Peyer's patch (tissue), 4 donors: ENCODE measurements around the gene PCDH20. TPM values are rescaled to one million over a fixed set of nuclear protein-coding genes. Genes with fewer than 3 reads are reported as not detected.

Experiments
- DNase-seq, 3 donors: peaks; one replicate each; pipeline ENCODE4 v3.0.0-alpha.2; 2017 to 2019
- H3K27ac ChIP-seq, 4 donors: fragments of 200-600 bp; sonication (generic); one replicate each; pipeline ENCODE4 v1.5.1; 2016 to 2019
- H3K27me3 ChIP-seq, 2 donors: fragments of 200-600 bp; sonication (generic); one replicate each; pipeline ENCODE4 v1.5.1; 2019
- H3K36me3 ChIP-seq, 3 donors: fragments of 200-600 bp; sonication (generic); one replicate each; pipeline ENCODE4 v1.5.1; 2016 to 2019
- H3K4me1 ChIP-seq, 4 donors: fragments of 200-600 bp; sonication (generic); one replicate each; pipeline ENCODE4 v1.5.1; 2016 to 2019
- H3K4me3 ChIP-seq, 4 donors: fragments of 200-600 bp; sonication (generic); 1 replicate in 3 of 4; 2 replicates in 1 of 4; pipeline ENCODE4 v1.5.1; 2016 to 2019; ENCODE audit warnings: mild to moderate bottlenecking in 1 of 4
- H3K9me3 ChIP-seq, 4 donors: fragments of 200-600 bp; sonication (generic); one replicate each; pipeline ENCODE4 v1.5.1; 2016 to 2019; ENCODE audit warnings: mild to moderate bottlenecking in 1 of 4
- POLR2A ChIP-seq, 2 donors: fragments of 450-650 bp; IDR thresholded peaks; one replicate each; pipeline ENCODE4 v1.5.1; 2017; ENCODE audit warnings: antibody characterized with exemption in 2 of 2, mild to moderate bottlenecking in 2 of 2, moderate library complexity in 2 of 2
- total RNA-seq, 4 donors: library from RNA; depleted of rRNA; stranded (reverse); fragments of >200 nt; gene quantifications; one replicate each; pipeline ENCODE4 v1.1.0, GENCODE V29; 2016
- TF ChIP-seq, protein P1 (sequence below), 6 experiments: fragments of 450-650 bp in 4 of 6; fragments of 200-600 bp in 2 of 6; sonication (generic) in 1 of 6; IDR thresholded peaks; one replicate each; pipeline ENCODE4 v1.5.1; 2017 to 2019; ENCODE audit warnings: antibody characterized with exemption in 6 of 6, mild to moderate bottlenecking in 3 of 6, moderate library complexity in 1 of 6

The PCDH20 gene
- total RNA-seq, 4 donors from 2014 or later = 0.35 to 1.2 (median 0.80) TPM; not detected in 1

DNA sequence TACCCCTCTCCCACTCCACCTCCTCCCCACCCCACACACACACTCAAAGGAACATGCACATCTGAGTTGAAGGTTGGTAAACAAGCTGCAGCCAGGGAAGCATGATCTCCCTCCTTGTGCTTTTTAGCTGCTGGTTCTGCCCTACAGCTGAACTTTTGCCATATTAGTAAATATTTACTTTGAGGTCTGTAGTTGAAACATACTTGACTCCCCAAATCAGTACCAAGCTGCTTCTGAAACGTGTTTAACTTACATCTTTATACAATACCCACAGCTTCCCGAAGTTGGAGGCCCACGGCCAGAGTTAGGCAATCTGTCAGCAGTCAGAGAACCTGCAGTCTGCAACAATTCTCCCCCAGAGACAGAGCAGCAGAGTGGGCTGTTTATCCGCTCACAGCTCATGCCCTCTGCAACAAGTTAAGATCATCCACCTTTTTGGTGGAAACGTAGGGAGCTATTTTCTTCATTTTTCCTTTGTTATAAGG, 1.5 kb upstream of the PCDH20 start:
- DNase-seq = no peak
- Histone ChIP-seq H3K4me3 (no peak overlapping the region), H3K4me1 (peaks cover 0 to 10% (median 0%) of the 10 kb centered on the region in 4 donors), H3K27ac (no peak overlapping the region), H3K36me3 (no peaks in the 10 kb centered on the region), H3K27me3 (no peaks in the 10 kb centered on the region), H3K9me3 (no peaks in the 10 kb centered on the region)
- TF ChIP-seq, protein P1, sequence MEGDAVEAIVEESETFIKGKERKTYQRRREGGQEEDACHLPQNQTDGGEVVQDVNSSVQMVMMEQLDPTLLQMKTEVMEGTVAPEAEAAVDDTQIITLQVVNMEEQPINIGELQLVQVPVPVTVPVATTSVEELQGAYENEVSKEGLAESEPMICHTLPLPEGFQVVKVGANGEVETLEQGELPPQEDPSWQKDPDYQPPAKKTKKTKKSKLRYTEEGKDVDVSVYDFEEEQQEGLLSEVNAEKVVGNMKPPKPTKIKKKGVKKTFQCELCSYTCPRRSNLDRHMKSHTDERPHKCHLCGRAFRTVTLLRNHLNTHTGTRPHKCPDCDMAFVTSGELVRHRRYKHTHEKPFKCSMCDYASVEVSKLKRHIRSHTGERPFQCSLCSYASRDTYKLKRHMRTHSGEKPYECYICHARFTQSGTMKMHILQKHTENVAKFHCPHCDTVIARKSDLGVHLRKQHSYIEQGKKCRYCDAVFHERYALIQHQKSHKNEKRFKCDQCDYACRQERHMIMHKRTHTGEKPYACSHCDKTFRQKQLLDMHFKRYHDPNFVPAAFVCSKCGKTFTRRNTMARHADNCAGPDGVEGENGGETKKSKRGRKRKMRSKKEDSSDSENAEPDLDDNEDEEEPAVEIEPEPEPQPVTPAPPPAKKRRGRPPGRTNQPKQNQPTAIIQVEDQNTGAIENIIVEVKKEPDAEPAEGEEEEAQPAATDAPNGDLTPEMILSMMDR (IDR thresholded peaks at IDR 0.05) = no peak
- TF ChIP-seq POLR2A (IDR thresholded peaks at IDR 0.05) = no peak

DNA sequence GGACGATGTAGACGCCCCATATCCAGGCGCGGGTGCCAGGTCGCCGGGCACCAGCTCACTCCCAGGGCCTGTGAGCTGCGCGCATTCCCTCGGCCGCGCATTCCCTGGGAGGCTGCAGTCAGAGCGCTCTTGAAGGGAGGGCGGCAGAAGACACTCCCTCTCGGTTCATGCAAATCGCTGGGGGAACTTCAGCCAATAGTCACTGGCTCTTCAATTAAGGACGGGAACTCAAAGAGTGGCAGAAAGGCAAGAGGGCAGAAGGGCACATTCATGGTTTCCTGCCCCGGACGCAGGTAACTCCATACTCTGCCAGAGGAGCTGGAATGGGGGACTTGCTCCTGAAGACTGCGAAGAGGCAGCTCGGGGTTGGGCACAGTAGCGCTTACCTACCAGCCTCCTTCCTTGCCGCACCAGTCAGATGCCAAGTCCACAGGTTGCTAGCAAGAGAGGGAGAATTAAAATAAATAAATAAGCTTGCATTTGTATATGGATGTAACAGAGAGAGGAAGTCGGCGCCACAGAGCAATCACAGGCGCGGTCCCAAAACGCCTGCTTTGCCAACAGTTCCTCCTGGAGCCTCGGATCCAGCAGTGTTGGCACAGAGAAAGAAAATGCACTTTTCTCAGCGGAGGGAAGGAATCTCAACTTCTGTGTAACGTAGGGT, 459 bp downstream of the PCDH20 start:
- no peaks in the 10 kb centered on the region for H3K9me3 ChIP-seq
- peak in 1 of 2 donors; percentile 28 for TF ChIP-seq POLR2A (IDR thresholded peaks at IDR 0.05)
- TF ChIP-seq, protein P1 (IDR thresholded peaks at IDR 0.05) = no peak
- no peaks in the 10 kb centered on the region for H3K27me3 ChIP-seq
- no peaks in the 10 kb centered on the region for H3K36me3 ChIP-seq
- no peak overlapping the region for H3K27ac ChIP-seq
- peak overlapping the region in 2 of 4 donors; percentile 40 to 49 for H3K4me3 ChIP-seq
- peaks cover 0 to 10% (median 0%) of the 10 kb centered on the region in 4 donors for H3K4me1 ChIP-seq
- DNase-seq = peak in 2 of 3 donors; percentile 58 to 76

GRCh38 chr13:61414686-61415057, 977 bp downstream of the PCDH20 start:
- Histone ChIP-seq H3K4me3 (peak overlapping the region in 2 of 4 donors; percentile 40 to 49), H3K4me1 (peaks cover 0 to 10% (median 0%) of the 10 kb centered on the region in 4 donors), H3K27ac (no peak overlapping the region), H3K27me3 (no peaks in the 10 kb centered on the region), H3K9me3 (no peaks in the 10 kb centered on the region), H3K36me3 (no peaks in the 10 kb centered on the region)
- no peak for TF ChIP-seq POLR2A (IDR thresholded peaks at IDR 0.05)
- TF ChIP-seq, protein P1 (IDR thresholded peaks at IDR 0.05) = no peak
- peak in 1 of 3 donors; percentile 41 for DNase-seq

DNA sequence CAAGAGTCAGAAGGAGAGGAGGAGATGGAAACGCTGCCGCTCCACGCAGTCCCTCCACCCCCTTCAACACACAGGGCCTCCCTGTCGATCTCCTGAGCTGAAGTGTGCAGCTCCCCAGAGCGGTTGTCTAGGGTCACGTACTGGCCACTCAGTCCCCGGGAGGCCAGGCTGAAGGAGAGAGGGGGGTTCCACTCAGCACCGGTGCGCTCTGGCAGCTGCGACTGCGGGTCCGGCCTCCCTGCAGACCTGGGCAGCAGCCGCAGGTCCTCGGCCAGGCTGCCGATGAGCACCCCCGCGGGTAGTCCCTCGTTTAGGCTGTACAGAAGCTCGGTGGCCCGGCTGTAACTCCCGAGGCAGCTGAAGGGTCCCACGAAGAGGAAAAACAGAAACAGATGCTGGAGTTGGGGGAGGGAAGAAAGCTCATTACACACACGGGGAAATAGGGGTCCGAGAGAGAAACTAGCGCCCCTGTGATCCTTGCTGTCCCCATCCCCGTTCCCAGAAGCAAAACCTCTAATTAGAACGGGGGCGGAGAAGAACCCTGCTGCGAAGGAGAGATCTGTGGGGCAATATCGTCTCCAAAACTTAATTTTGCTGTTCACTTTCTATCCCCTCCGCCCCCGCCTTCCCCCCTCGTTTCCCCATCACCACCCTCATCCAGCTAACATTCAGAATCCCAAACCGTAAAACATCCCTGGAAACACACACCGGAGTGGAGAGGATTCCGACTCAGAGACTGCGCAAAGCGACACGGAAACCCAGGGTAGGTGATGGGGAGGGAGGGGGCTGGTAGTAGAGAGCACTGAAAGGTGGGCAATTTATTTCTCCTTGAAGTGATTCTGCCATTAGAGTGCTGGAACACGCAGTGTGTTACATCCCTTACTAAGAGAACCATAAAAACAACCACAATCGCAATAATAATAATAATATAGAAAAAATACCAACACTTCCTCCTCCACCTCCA, 1.8 kb downstream of the PCDH20 start:
- Histone ChIP-seq H3K27me3 (no peaks in the 10 kb centered on the region), H3K36me3 (no peaks in the 10 kb centered on the region), H3K4me1 (peaks cover 0 to 10% (median 0%) of the 10 kb centered on the region in 4 donors), H3K4me3 (peak overlapping the region in 2 of 4 donors; percentile 40 to 49), H3K27ac (no peak overlapping the region), H3K9me3 (no peaks in the 10 kb centered on the region)
- TF ChIP-seq, protein P1 (IDR thresholded peaks at IDR 0.05) = no peak
- TF ChIP-seq POLR2A (IDR thresholded peaks at IDR 0.05) = no peak
- no peak for DNase-seq

DNA sequence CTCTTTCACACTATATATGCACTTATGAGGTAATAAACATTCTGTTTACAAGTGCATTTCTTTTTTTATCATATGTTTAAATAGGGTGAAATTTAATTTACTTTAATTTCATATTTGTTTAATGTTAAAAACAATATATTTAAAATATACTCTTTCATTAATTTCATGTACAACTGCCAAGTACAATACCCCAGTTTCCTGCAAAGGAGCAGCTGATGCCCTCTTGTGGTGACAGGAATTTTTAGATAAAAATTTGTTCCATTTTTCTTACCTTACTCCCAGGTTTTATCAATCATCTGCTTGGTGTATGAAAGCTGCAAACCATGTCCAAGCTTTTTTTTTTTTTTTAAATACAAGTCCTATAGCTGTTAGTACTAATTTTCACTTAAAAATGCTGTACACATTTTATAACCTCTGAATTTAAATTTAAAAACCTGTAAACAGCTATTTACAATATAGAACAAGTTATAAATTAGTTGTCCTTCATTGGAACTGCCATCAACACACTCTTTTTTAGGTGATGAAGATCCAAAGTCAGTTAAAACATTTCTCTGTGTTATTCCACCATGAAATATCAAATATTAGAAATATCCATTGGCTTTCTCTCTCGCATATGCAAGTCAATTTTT, 4.9 kb downstream of the PCDH20 start:
- DNase-seq = no peak
- TF ChIP-seq POLR2A (IDR thresholded peaks at IDR 0.05) = no peak
- TF ChIP-seq, protein P1 (IDR thresholded peaks at IDR 0.05) = peak in 3 of 6 experiments; percentile 23 to 29 (median 24)
- no peaks in the 10 kb centered on the region for H3K36me3 ChIP-seq

More for the DNA sequence above, 4.9 kb downstream of the PCDH20 start:
- Histone ChIP-seq H3K9me3 (no peaks in the 10 kb centered on the region), H3K27ac (no peak overlapping the region), H3K4me3 (no peak overlapping the region), H3K4me1 (peaks cover 0 to 10% (median 0%) of the 10 kb centered on the region in 4 donors), H3K27me3 (no peaks in the 10 kb centered on the region)
